Activated T-helper 17 cell treated with anti-CD3 and anti-CD28 coated beads, Interleukin-2, amount 50 U/mL, for 72 hours (primary cell): ENCODE measurements around the gene CHAMP1. TPM values are rescaled to one million over a fixed set of nuclear protein-coding genes. Genes with fewer than 3 reads are reported as not detected.

ENCODE experiments used
- ATAC-seq: fragments of 150-1000 bp; cut with Tn5 transposase; replicated peaks from 2 replicates; pipeline ENCODE4 v1.10.0; 2021; ENCODE audit warnings: mild to moderate bottlenecking, moderate library complexity
- H3K27ac Mint-ChIP-seq: one replicate; pipeline ENCODE4 v1.8.0; 2022; ENCODE audit warnings: mixed read lengths
- H3K27me3 Mint-ChIP-seq: one replicate; pipeline ENCODE4 v1.8.0; 2022; ENCODE audit warnings: mixed read lengths
- H3K36me3 Mint-ChIP-seq: one replicate; pipeline ENCODE4 v1.8.0; 2022; ENCODE audit warnings: low read depth, mild to moderate bottlenecking, mixed read lengths
- H3K4me1 Mint-ChIP-seq: one replicate; pipeline ENCODE4 v1.8.0; 2022; ENCODE audit warnings: mixed read lengths
- H3K4me3 Mint-ChIP-seq: one replicate; pipeline ENCODE4 v1.8.0; 2022; ENCODE audit warnings: mild to moderate bottlenecking, mixed read lengths
- H3K9me3 Mint-ChIP-seq: one replicate; pipeline ENCODE4 v1.8.0; 2022; ENCODE audit warnings: mixed read lengths
- total RNA-seq, 2 donors: library from RNA; stranded (reverse); gene quantifications; one replicate each; pipeline ENCODE4 v1.2.3, GENCODE V29; 2022

CHAMP1 gene
- total RNA-seq, 2 donors from 2014 or later = 26.6 to 34.6 TPM

- Mint-ChIP-seq H3K27me3 (no peaks in the 10 kb centered on the region), H3K36me3 (peaks cover 82% of the 10 kb centered on the region), H3K4me1 (peaks cover 46% of the 10 kb centered on the region), H3K27ac (peak overlapping the region; percentile 68), H3K4me3 (peak overlapping the region; percentile 39), H3K9me3 (no peaks in the 10 kb centered on the region)
- ATAC-seq = no peak
These were observed 29.6 kb upstream of the CHAMP1 start for GRCh38 chr13:114284680-114285079.

- peaks cover 85% of the 10 kb centered on the region for H3K36me3 Mint-ChIP-seq
- H3K27ac Mint-ChIP-seq = peak overlapping the region; percentile 68
- H3K4me1 Mint-ChIP-seq = peaks cover 40% of the 10 kb centered on the region
- ATAC-seq = no peak
- H3K9me3 Mint-ChIP-seq = no peaks in the 10 kb centered on the region
- peak overlapping the region; percentile 39 for H3K4me3 Mint-ChIP-seq
- H3K27me3 Mint-ChIP-seq = no peaks in the 10 kb centered on the region
These were observed 29.0 kb upstream of the CHAMP1 start for GRCh38 chr13:114285166-114285808.

GRCh38 chr13:114286808-114287207 lies 27.5 kb upstream of the CHAMP1 start:
- Mint-ChIP-seq H3K36me3 (peaks cover 92% of the 10 kb centered on the region), H3K27ac (peak overlapping the region; percentile 65)
- ATAC-seq = no peak

GRCh38 chr13:114288157-114288591 lies 26.1 kb upstream of the CHAMP1 start:
- H3K27ac Mint-ChIP-seq = peak overlapping the region; percentile 79
- no peak overlapping the region for H3K4me3 Mint-ChIP-seq
- H3K9me3 Mint-ChIP-seq = no peaks in the 10 kb centered on the region
- ATAC-seq = no peak
- H3K27me3 Mint-ChIP-seq = no peaks in the 10 kb centered on the region
- H3K36me3 Mint-ChIP-seq = peaks cover 98% of the 10 kb centered on the region
- peaks cover 35% of the 10 kb centered on the region for H3K4me1 Mint-ChIP-seq

More at GRCh38 chr13:114286808-114287207, 27.5 kb upstream of the CHAMP1 start:
- H3K9me3 Mint-ChIP-seq = no peaks in the 10 kb centered on the region
- H3K27me3 Mint-ChIP-seq = no peaks in the 10 kb centered on the region
- peaks cover 35% of the 10 kb centered on the region for H3K4me1 Mint-ChIP-seq
- no peak overlapping the region for H3K4me3 Mint-ChIP-seq

GRCh38 chr13:114296448-114296847 lies 17.9 kb upstream of the CHAMP1 start:
- Mint-ChIP-seq H3K4me3 (no peak overlapping the region), H3K9me3 (no peaks in the 10 kb centered on the region), H3K4me1 (peaks cover 4% of the 10 kb centered on the region), H3K36me3 (peaks cover 83% of the 10 kb centered on the region), H3K27me3 (no peaks in the 10 kb centered on the region), H3K27ac (no peak overlapping the region)
- no peak for ATAC-seq

- Mint-ChIP-seq H3K4me1 (peaks cover 4% of the 10 kb centered on the region), H3K27me3 (no peaks in the 10 kb centered on the region), H3K27ac (no peak overlapping the region), H3K36me3 (peaks cover 83% of the 10 kb centered on the region), H3K9me3 (no peaks in the 10 kb centered on the region), H3K4me3 (no peak overlapping the region)
- no peak for ATAC-seq
These were observed 17.4 kb upstream of the CHAMP1 start for GRCh38 chr13:114296902-114297301.

- peaks cover 4% of the 10 kb centered on the region for H3K4me1 Mint-ChIP-seq
- no peak for ATAC-seq
- H3K27me3 Mint-ChIP-seq = no peaks in the 10 kb centered on the region
- no peak overlapping the region for H3K4me3 Mint-ChIP-seq
- peak overlapping the region; percentile 10 for H3K27ac Mint-ChIP-seq
- peaks cover 83% of the 10 kb centered on the region for H3K36me3 Mint-ChIP-seq
- H3K9me3 Mint-ChIP-seq = no peaks in the 10 kb centered on the region
These were observed 15.4 kb upstream of the CHAMP1 start for GRCh38 chr13:114298866-114299265.

- Mint-ChIP-seq H3K9me3 (no peaks in the 10 kb centered on the region), H3K27me3 (no peaks in the 10 kb centered on the region), H3K27ac (peak overlapping the region; percentile 10), H3K4me3 (no peak overlapping the region), H3K4me1 (peaks cover 4% of the 10 kb centered on the region), H3K36me3 (peaks cover 84% of the 10 kb centered on the region)
- no peak for ATAC-seq
These were observed 14.5 kb upstream of the CHAMP1 start for GRCh38 chr13:114299604-114300305.

- no peak overlapping the region for H3K27ac Mint-ChIP-seq
- H3K36me3 Mint-ChIP-seq = peaks cover 67% of the 10 kb centered on the region
- no peaks in the 10 kb centered on the region for H3K9me3 Mint-ChIP-seq
- no peak overlapping the region for H3K4me3 Mint-ChIP-seq
- no peaks in the 10 kb centered on the region for H3K4me1 Mint-ChIP-seq
- ATAC-seq = no peak
- H3K27me3 Mint-ChIP-seq = no peaks in the 10 kb centered on the region
These were observed 10.5 kb upstream of the CHAMP1 start for GRCh38 chr13:114303700-114304327.

GRCh38 chr13:114304346-114305034 lies 9.8 kb upstream of the CHAMP1 start:
- Mint-ChIP-seq H3K27ac (no peak overlapping the region), H3K9me3 (no peaks in the 10 kb centered on the region), H3K4me3 (no peak overlapping the region), H3K36me3 (peaks cover 60% of the 10 kb centered on the region), H3K27me3 (no peaks in the 10 kb centered on the region), H3K4me1 (no peaks in the 10 kb centered on the region)
- no peak for ATAC-seq

GRCh38 chr13:114309086-114309485 lies 5.2 kb upstream of the CHAMP1 start:
- H3K4me1 Mint-ChIP-seq = peaks cover 11% of the 10 kb centered on the region
- no peak overlapping the region for H3K27ac Mint-ChIP-seq
- no peak overlapping the region for H3K4me3 Mint-ChIP-seq
- peaks cover 39% of the 10 kb centered on the region for H3K36me3 Mint-ChIP-seq
- no peaks in the 10 kb centered on the region for H3K9me3 Mint-ChIP-seq
- ATAC-seq = no peak
- H3K27me3 Mint-ChIP-seq = no peaks in the 10 kb centered on the region

GRCh38 chr13:114309806-114310410 lies 4.4 kb upstream of the CHAMP1 start:
- Mint-ChIP-seq H3K4me1 (peaks cover 14% of the 10 kb centered on the region), H3K27me3 (no peaks in the 10 kb centered on the region), H3K4me3 (no peak overlapping the region), H3K9me3 (no peaks in the 10 kb centered on the region), H3K36me3 (peaks cover 34% of the 10 kb centered on the region), H3K27ac (no peak overlapping the region)
- ATAC-seq = no peak

- Mint-ChIP-seq H3K4me1 (peaks cover 21% of the 10 kb centered on the region), H3K36me3 (peaks cover 38% of the 10 kb centered on the region), H3K4me3 (no peak overlapping the region), H3K27ac (no peak overlapping the region), H3K27me3 (no peaks in the 10 kb centered on the region), H3K9me3 (no peaks in the 10 kb centered on the region)
- ATAC-seq = no peak
These were observed 3.3 kb upstream of the CHAMP1 start for GRCh38 chr13:114310956-114311355.

- H3K9me3 Mint-ChIP-seq = no peaks in the 10 kb centered on the region
- no peak overlapping the region for H3K4me3 Mint-ChIP-seq
- peaks cover 21% of the 10 kb centered on the region for H3K4me1 Mint-ChIP-seq
These were observed 2.9 kb upstream of the CHAMP1 start for GRCh38 chr13:114311387-114311786.

More at GRCh38 chr13:114311387-114311786, 2.9 kb upstream of the CHAMP1 start:
- Mint-ChIP-seq H3K36me3 (peaks cover 34% of the 10 kb centered on the region), H3K27me3 (no peaks in the 10 kb centered on the region), H3K27ac (no peak overlapping the region)
- ATAC-seq = no peak
